ENCODE results near the gene MBOAT1.

DNA sequence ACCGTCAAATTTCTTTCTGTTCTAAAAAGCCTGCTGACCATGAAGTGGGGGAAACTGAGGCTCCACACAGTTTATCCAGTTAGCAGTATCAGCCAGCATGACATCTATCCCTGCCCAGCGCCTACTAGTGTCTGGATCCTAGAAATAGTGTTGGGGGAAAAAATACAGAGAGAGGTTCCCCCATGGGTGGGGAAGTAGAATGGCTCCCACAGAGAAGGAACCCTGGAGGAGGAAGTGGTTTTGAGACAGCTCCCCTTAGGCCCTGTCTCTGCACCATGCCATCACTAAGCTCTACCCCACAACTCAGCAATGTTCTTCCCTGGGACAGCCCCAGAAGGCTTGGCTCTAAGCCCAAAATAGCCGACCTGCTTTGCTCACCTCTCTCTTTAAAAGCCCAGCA is 153.4 kb downstream of the MBOAT1 start:
- TF ChIP-seq, protein P1, sequence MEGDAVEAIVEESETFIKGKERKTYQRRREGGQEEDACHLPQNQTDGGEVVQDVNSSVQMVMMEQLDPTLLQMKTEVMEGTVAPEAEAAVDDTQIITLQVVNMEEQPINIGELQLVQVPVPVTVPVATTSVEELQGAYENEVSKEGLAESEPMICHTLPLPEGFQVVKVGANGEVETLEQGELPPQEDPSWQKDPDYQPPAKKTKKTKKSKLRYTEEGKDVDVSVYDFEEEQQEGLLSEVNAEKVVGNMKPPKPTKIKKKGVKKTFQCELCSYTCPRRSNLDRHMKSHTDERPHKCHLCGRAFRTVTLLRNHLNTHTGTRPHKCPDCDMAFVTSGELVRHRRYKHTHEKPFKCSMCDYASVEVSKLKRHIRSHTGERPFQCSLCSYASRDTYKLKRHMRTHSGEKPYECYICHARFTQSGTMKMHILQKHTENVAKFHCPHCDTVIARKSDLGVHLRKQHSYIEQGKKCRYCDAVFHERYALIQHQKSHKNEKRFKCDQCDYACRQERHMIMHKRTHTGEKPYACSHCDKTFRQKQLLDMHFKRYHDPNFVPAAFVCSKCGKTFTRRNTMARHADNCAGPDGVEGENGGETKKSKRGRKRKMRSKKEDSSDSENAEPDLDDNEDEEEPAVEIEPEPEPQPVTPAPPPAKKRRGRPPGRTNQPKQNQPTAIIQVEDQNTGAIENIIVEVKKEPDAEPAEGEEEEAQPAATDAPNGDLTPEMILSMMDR (optimal IDR thresholded peaks at IDR 0.05 in 1 of 3, IDR thresholded peaks at IDR 0.05 in 1 of 3, conservative IDR thresholded peaks at IDR 0.05 in 1 of 3; ENCODE audit: extremely low read depth in 1 of 3, insufficient read depth in 2 of 3, low read length in 3 of 3) = peak in 1 of 3 experiments; percentile 20
- TF ChIP-seq EZH2 (IDR thresholded peaks at IDR 0.05; ENCODE audit: low read length) = no peak
